Measurements from ENCODE around the gene PNPLA3. TPM values are rescaled to one million over a fixed set of nuclear protein-coding genes. Genes with fewer than 3 reads are reported as not detected.

Gene PNPLA3
- total RNA-seq, 1 donor from 2014 or later, result 7.8 TPM

DNA sequence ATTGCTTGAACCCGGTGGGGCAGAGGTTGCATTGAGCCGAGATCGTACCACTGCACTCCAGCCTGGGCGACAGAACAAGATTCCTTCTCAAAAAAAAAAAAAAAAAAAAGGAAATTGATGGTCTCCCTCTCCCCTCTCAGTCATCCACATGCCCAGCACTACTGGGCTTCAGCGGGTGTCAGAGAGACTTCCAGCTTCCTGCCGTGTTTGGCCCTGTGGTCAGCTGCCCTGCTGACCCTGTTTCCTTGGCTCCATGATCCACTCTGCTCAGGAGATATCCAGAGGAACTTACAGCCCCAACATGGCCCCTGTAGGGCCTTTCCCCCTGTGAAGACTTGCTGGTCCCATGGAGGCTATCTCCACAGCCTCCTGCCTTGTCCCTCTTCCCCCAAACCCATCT, 6.1 kb upstream of the PNPLA3 start:
- intact Hi-C loops (cut with DNase I), result no loop called here
- ATAC-seq, result no peak
- no peak for DNase-seq (ENCODE audit: low spot score)

DNA sequence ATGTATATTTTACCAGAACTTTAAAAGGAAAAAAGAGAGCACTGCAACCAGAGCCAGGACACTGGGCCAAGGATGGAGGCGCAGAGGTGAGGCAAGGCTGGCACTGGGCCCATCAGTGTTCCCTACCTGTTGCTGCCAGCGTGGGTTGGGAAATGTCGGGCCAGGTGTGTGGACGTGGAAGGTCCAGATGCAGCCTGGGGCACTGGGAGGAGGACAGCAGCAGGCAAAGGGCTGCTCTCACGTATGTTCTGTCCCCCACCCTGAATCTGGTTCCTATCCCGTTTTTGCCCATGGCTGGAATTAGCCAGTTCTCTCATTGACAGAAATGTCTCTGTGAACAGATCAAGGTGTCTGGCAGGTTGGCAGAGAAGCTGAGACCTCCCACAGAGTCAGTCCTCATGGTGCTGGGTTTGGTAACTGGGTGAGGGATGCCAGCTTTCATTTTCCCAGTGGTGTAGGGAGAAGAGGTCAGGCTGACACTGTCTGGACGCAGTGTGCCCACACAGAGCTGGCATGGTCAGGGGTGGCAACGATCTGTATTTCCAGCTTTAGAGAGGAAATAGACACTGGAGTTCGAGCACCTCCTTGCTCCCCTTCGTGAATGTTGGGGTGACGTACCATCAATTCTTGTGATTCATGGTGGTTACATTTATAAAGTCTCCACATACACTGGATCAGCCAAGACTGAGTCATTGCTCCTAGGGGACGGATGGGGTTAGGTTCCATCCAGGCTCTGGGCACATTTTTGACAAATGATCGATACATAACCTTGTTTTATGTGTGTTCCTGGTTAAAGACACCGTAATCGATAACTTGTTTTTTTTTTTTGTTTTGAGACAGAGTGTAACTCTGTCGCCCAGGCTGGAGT, 4.3 kb upstream of the PNPLA3 start:
- ATAC-seq, result no peak
- intact Hi-C loops (cut with DNase I), result no loop called here
- DNase-seq (ENCODE audit: low spot score), result no peak

DNA sequence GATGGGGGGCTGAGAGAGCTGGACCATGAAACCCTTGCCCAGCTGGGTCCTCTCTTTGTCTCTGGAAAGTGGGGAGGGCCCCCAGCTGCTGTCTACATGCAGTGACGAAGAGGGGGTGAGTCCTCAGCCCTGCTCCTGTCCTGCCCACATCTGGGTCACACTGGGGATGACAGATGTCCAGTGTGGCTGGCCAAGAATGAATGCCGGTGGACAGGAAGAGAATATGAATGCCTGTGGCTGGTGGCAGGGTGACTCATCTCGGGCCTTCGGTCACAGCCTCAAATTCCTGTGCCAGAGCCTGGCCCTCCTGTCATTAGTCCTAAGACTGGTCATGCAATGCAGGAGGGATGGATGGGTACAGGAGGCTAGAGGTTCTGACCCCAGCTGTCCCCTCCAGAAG, 2.2 kb upstream of the PNPLA3 start:
- no peak for ATAC-seq
- no peak for DNase-seq (ENCODE audit: low spot score)
- intact Hi-C loops (cut with DNase I), result no loop called here

DNA sequence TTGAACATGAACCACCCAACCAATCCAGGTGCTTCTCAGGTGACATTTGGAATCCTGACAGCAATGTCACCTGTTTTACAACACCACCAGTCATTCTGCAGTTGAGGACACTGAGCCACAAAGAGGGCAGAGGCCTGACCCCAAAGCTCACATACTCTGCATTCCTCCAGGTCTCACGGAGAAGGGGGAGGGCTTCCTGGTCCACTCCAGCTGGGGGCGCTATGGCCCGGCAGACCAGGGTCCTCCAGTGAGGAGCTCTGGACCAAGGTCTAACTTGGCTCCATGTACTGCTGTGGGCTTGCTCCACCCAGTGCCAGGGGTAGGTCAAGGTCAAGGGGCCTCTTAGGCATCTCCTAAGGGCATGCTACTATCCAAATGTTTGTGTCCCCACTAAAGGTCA, 1.5 kb upstream of the PNPLA3 start:
- ATAC-seq (no peak), DNase-seq (ENCODE audit: low spot score) (no peak)

DNA sequence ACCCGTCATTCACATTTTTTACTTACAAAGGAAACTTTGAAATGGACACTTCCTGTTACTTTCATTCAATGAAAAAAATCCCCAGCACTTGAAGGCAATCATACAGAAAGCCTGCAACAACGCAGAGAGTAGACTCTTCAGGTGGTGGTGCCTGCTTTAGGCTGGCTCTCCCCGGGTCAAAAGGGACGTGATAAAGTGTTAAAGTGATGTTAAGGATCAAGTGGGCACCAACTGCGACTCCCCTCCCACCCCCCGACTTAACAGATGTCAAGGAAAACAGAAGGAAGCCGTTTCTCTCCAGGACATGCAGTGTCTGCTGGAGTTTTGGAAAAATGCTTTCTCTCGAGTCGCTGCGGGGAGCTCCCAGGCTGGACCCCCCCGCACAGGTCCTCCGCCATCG, 414 bp upstream of the PNPLA3 start:
- ATAC-seq (no peak), DNase-seq (ENCODE audit: low spot score) (no peak)
- intact Hi-C loops (cut with DNase I), result no loop called here

More for the DNA sequence above, 1.5 kb upstream of the PNPLA3 start:
- intact Hi-C loops (cut with DNase I), result no loop called here

GRCh38 chr22:43924877-43925276, 1.3 kb downstream of the PNPLA3 start:
- intact Hi-C loops (cut with DNase I), result no loop called here
- ATAC-seq (no peak), DNase-seq (ENCODE audit: low spot score) (no peak)

DNA sequence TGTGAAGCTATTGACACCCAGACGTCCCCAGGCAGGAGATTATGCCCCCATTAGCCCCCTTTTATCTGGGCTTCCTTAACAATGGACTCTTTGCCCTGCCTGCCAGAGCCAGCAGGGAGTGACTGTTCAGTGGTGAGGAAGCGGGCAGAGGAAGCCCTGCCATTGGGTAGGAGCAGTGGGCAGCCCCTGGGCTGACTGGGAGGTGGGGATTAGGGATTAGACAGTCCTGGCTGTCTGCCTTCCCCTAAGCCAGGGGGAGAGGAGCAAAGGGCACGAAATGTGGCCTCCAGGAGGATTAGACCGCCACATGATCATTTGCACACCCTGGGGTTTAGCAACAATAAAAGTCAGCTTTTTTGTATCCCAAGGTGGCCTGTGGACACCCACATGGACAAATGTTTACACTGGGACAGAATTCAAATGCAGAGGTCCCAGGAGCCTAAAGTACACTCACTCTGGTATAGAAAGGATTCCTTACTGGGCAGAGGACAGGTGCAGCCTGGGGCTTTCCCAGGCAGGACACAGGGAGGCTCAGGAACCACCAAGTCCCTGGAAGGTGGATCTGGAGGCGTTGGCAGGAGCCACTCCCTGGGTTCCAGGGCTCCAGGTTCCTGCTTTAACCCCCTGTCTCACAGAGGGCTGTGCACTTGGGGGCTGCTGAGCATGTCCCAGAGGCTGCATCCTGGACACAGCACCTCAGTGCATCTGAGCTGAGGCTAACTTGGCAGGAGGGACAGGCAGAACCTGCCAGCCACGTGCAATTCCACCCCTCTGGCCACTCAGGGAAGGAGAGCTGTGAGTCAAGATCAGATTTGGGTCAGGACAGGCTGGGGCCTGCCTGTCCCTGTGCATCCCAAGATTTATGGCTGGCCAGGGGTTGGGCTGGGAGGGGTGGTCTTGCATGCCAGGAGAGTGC, 2.1 kb downstream of the PNPLA3 start:
- ATAC-seq (no peak), DNase-seq (ENCODE audit: low spot score) (no peak)
- intact Hi-C loops (cut with DNase I), result no loop called here

DNA sequence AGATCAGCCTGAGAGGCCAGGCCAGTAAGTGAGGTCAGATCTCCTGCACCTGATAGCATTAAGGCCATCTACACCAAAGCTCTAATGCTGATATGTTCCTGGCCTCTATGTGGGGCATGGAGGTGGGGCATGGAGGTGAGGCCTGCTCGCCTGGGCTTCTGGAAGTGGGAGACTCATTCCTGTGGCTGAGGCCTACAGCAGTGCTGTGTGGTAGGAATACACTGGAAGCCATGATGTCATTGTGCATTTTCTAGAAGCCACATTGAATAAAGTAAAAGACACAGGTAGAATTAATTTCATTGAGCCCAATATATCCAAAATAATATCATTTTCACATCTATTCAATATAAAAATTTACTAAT, 2.7 kb downstream of the PNPLA3 start:
- intact Hi-C loops (cut with DNase I), result no loop called here
- DNase-seq (ENCODE audit: low spot score) (no peak), ATAC-seq (no peak)

DNA sequence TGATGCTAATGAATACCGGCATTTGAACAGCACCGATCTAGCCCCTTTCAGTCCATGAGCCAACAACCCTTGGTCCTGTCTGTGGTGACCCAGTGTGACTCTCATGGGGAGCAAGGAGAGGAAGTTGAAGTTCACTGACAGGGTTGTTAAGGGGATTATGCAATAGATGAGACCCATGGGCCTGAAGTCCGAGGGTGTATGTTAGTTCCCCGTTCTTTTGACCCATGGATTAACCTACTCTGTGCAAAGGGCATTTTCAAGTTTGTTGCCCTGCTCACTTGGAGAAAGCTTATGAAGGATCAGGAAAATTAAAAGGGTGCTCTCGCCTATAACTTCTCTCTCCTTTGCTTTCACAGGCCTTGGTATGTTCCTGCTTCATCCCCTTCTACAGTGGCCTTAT, 4.9 kb downstream of the PNPLA3 start:
- ATAC-seq (no peak), DNase-seq (ENCODE audit: low spot score) (no peak)
- intact Hi-C loops (cut with DNase I), result no loop called here

DNA sequence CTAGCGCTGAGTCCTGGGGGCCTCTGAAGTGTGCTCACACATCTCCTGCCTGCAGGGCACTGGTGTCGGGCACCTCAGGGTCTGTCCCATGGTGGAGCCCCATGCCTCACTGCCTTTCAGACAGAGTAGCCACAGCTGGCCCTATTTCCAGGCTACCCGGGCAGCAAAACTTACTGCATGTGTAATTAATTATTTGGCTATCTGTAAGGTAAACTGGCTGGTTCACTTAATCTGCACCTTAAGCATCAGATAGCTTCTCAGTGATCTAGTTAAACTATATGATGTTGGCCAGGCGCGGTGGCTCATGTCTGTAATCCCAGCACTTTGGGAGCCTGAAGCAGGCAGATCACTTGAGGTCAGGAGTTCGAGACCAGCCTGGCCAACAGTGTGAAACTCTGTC, 5.3 kb downstream of the PNPLA3 start:
- ATAC-seq (no peak), DNase-seq (ENCODE audit: low spot score) (no peak)
- intact Hi-C loops (cut with DNase I), result no loop called here

DNA sequence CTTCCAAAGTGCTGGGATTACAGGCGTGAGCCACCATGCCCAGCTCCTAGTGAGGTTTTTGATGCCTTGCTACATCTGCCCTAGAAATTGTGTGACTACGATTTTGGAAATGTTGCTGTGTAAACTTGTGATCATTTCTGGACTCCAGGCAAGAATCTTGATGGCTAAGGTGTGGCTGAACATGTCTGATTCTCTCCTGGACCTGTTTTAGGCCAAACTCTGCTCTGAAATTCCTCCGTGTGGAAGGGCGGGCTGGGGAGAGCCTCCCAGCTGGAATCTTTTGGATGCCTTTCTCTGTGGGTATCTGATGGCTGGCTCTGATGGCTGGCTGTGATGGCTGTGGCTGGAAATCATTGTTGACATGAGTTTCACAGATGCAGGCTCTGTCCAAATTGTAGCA, 8.2 kb downstream of the PNPLA3 start:
- DNase-seq (ENCODE audit: low spot score), result no peak
- intact Hi-C loops (cut with DNase I), result no loop called here
- no peak for ATAC-seq

GRCh38 chr22:43941449-43941848, 17.8 kb downstream of the PNPLA3 start:
- no peak for DNase-seq (ENCODE audit: low spot score)

GRCh38 chr22:43944670-43945430, 21.2 kb downstream of the PNPLA3 start:
- intact Hi-C loops (cut with DNase I), result no loop called here
- DNase-seq (ENCODE audit: low spot score) (no peak), ATAC-seq (no peak)

More at GRCh38 chr22:43941449-43941848, 17.8 kb downstream of the PNPLA3 start:
- no peak for ATAC-seq
- intact Hi-C loops (cut with DNase I), result no loop called here

- peak; percentile 72 for ATAC-seq
- peak; percentile 74 for DNase-seq (ENCODE audit: low spot score)
- intact Hi-C loops (cut with DNase I), result no loop called here
Observed at GRCh38 chr22:43945632-43946383, 22.2 kb downstream of the PNPLA3 start.

GRCh38 chr22:43946384-43946667, 22.7 kb downstream of the PNPLA3 start:
- intact Hi-C loops (cut with DNase I), result no loop called here
- no peak for ATAC-seq
- DNase-seq (ENCODE audit: low spot score), result no peak

GRCh38 chr22:43948836-43949406, 25.3 kb downstream of the PNPLA3 start:
- intact Hi-C loops (cut with DNase I), result no loop called here
- ATAC-seq (no peak), DNase-seq (ENCODE audit: low spot score) (no peak)

DNA sequence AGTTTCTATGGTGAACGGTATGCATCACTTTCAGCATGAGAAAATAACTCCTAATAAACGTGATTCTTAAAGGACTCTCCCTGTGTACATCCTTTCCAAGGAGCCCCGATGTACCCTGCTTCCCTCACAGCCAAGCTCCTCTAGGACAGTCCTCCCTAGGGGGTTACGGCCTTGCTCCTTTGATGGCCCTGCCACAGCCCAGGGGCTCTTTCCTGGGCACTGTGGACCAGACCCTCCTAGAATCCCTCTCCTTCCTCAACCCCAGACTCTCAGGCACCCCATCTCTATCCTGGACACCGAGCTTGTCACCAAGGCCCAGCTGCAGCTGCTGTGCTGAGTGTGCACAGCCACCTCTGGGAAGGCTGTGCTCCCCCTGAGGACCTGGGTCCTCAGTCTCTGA, 27.8 kb downstream of the PNPLA3 start:
- intact Hi-C loops (cut with DNase I), result no loop called here
- ATAC-seq, result no peak

DNA sequence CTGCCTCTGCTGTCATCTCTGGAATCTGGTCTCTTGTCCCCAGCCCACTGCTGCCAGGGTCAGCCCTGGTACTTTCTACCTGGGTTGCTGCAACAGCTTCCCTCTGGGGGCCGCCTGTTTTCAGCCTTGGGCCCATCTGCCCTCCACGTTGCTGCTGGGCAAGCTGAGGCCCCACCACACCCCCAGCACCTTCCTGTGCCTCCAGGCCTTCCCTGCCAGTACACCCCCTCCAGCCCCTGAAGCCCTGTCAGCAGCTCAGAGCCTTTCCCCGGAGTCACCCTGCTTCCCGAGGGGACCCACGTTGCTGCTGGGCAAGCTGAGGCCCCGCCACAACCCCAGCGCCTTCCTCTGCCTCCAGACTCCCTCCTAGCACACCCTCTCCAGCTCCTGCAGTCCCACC, 28.4 kb downstream of the PNPLA3 start:
- intact Hi-C loops (cut with DNase I), result no loop called here
- ATAC-seq, result no peak

More for the DNA sequence above, 27.8 kb downstream of the PNPLA3 start:
- no peak for DNase-seq (ENCODE audit: low spot score)

More for the DNA sequence above, 28.4 kb downstream of the PNPLA3 start:
- DNase-seq (ENCODE audit: low spot score), result no peak
